HEK293T (cell line): Measurements from ENCODE around the gene ZSCAN25.

ENCODE experiments used
- CTCF ChIA-PET: fragments of 350-600 bp; formaldehyde crosslinking; extraction: SDS; loops from one replicate; lab custom pipeline; 2021; ENCODE audit warnings: antibody characterized with exemption, inconsistent platforms; lab: Yijun Ruan, JAX
- POLR2A ChIA-PET: fragments of 350-600 bp; formaldehyde crosslinking; extraction: SDS; loops from one replicate; lab custom pipeline; 2020; ENCODE audit warnings: antibody characterized with exemption, inconsistent platforms; lab: Yijun Ruan, JAX
- DNase-seq: peaks from one replicate; pipeline ENCODE4 v3.0.0; 2012; ENCODE audit warnings: mixed read lengths; ENCODE audit errors: extremely low spot score
- ARNT ChIP-seq: fragments of 450-650 bp; IDR thresholded peaks from 2 replicates; pipeline ENCODE4 v1.6.1; 2017; ENCODE audit warnings: mild to moderate bottlenecking
- BHLHE40 ChIP-seq: fragments of 450-650 bp; IDR thresholded peaks from 2 replicates; pipeline ENCODE4 v1.6.1; 2016; ENCODE audit warnings: mild to moderate bottlenecking, moderate library complexity, borderline replicate concordance
- CTBP1 ChIP-seq: fragments of 450-650 bp; IDR thresholded peaks from 2 replicates; pipeline ENCODE4 v1.6.1; 2016; ENCODE audit warnings: borderline replicate concordance
- ELF4 ChIP-seq: fragments of 450-650 bp; IDR thresholded peaks from 2 replicates; pipeline ENCODE4 v1.6.1; 2017; ENCODE audit warnings: antibody characterized with exemption
- FOXA1 ChIP-seq: fragments of 450-650 bp; IDR thresholded peaks from 2 replicates; pipeline ENCODE4 v1.6.1; 2016; ENCODE audit warnings: mild to moderate bottlenecking
- FOXK2 ChIP-seq: fragments of 450-650 bp; IDR thresholded peaks from 2 replicates; pipeline ENCODE4 v1.6.1; 2016; ENCODE audit warnings: mild to moderate bottlenecking
- FOXM1 ChIP-seq: fragments of 450-650 bp; IDR thresholded peaks from 2 replicates; pipeline ENCODE4 v1.6.1; 2017; ENCODE audit warnings: mild to moderate bottlenecking, borderline replicate concordance
- HDGF ChIP-seq: fragments of 450-650 bp; IDR thresholded peaks from 2 replicates; pipeline ENCODE4 v1.6.1; 2017; ENCODE audit warnings: antibody characterized with exemption, borderline replicate concordance
- L3MBTL2 ChIP-seq: fragments of 450-650 bp; conservative IDR thresholded peaks from 2 replicates; pipeline ENCODE4 v1.6.1; 2016; ENCODE audit warnings: mild to moderate bottlenecking
- LEF1 ChIP-seq: fragments of 450-650 bp; IDR thresholded peaks from 2 replicates; pipeline ENCODE4 v1.6.1; 2017; ENCODE audit warnings: mild to moderate bottlenecking, borderline replicate concordance
- NFRKB ChIP-seq: fragments of 450-650 bp; IDR thresholded peaks from 2 replicates; pipeline ENCODE4 v1.6.1; 2016; ENCODE audit warnings: mild to moderate bottlenecking, moderate library complexity
- PKNOX1 ChIP-seq: fragments of 450-650 bp; IDR thresholded peaks from 2 replicates; pipeline ENCODE4 v1.6.1; 2016
- SP1 ChIP-seq: fragments of 450-650 bp; IDR thresholded peaks from 2 replicates; pipeline ENCODE4 v1.6.1; 2017
- SUZ12 ChIP-seq: fragments of 450-650 bp; IDR thresholded peaks from 2 replicates; pipeline ENCODE4 v1.6.1; 2016; ENCODE audit warnings: mild to moderate bottlenecking
- TARDBP ChIP-seq: fragments of 450-650 bp; IDR thresholded peaks from 2 replicates; pipeline ENCODE4 v1.6.1; 2016
- ZNF384 ChIP-seq: fragments of 450-650 bp; IDR thresholded peaks from 2 replicates; pipeline ENCODE4 v1.6.1; 2016

The ZSCAN25 gene

GRCh38 chr7:99624484-99624883 lies 7.7 kb downstream of the ZSCAN25 start:
- DNase-seq, result no peak
- POLR2A ChIA-PET, result no interaction called here
- no peak for TF ChIP-seq SUZ12
- no peak for TF ChIP-seq FOXA1
- no peak for TF ChIP-seq CTBP1
- CTCF ChIA-PET, result no interaction called here

DNA sequence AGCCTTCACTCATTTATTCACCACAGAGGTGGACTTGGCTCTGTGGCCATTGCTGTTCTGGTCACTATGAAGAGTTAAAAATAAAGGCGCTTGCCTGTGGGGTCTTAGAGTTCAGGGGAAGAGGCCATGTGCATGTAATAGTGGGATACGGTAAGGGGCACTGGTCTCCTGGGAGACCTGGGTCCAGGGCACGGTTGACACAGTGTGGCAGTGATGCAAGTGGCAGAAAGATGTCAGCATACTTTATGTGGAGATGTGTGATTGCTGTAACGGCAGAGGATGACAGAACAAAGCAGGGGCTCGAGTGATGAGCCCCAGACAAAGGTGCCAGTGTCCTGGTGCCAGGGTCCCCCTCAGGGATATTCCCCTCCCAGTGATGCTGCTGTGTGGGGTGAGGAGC lies 8.6 kb downstream of the ZSCAN25 start:
- CTCF ChIA-PET, result no interaction called here
- TF ChIP-seq ZNF384 (no peak), SUZ12 (no peak), SP1 (no peak), ARNT (no peak), FOXM1 (no peak), LEF1 (no peak), FOXK2 (no peak), PKNOX1 (no peak), TARDBP (no peak), FOXA1 (no peak), NFRKB (no peak), ELF4 (no peak), L3MBTL2 (no peak), HDGF (no peak), BHLHE40 (no peak), CTBP1 (no peak)
- POLR2A ChIA-PET, result no interaction called here
- DNase-seq, result no peak

DNA sequence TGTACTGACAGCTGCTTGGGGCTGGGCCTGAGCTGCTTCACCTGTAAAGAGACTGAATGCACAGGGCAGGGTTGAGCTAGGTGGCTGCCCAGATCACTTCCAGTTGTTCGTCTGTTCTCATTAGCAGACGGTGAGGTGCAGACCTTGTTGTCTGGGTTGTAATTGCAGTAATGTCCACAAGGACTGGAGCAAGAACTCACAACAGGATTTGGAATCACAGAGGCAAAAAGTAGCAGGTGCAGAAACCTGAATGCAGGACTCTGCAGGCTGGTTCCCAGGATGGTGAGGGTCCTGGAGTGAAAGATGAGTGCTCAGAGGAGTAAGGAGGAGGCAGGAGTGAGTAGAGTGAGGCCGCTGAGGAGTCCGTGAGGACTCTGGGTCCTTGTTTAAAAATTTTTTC lies 9.2 kb downstream of the ZSCAN25 start:
- ChIA-PET POLR2A (interaction anchor here (0.6 kb wide), 1 partner anchor 112 kb away, joined by 3 read pairs; no protein-coding TSS in a partner anchor), CTCF (no interaction called here)
- DNase-seq, result no peak
- TF ChIP-seq FOXA1, result no peak
- no peak for TF ChIP-seq ZNF384
- TF ChIP-seq BHLHE40, result no peak
- TF ChIP-seq FOXK2, result no peak
- no peak for TF ChIP-seq HDGF
- TF ChIP-seq ELF4, result no peak
- TF ChIP-seq SUZ12, result no peak
- TF ChIP-seq NFRKB, result no peak
- no peak for TF ChIP-seq LEF1
- TF ChIP-seq SP1, result no peak
- no peak for TF ChIP-seq FOXM1
- TF ChIP-seq PKNOX1, result no peak
- no peak for TF ChIP-seq CTBP1

DNA sequence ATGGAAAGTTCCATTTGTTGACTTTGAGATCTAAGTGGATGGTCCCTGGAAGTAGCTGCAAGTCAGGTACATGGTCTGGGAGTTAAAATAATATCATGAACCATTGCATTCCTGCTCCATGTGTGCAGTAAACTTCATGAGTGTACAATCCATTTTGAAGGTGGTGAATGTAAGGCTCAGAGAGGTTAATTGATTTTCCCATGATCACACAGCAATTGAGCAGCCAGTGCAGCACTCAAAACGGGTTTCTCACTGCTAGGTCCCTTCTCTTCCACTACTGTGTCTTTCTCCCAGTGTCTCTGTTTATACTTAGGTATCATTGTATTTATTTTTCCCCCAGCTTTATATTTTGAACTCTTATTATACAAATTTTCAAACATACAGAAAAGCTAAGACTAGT lies 9.9 kb downstream of the ZSCAN25 start:
- no peak for TF ChIP-seq HDGF
- no peak for TF ChIP-seq SUZ12
- TF ChIP-seq LEF1, result no peak
- no peak for TF ChIP-seq ELF4
- TF ChIP-seq L3MBTL2, result no peak
- TF ChIP-seq BHLHE40, result no peak
- TF ChIP-seq ZNF384, result no peak
- no peak for TF ChIP-seq FOXA1
- TF ChIP-seq SP1, result no peak
- TF ChIP-seq FOXM1, result no peak
- no peak for TF ChIP-seq TARDBP
- no peak for TF ChIP-seq PKNOX1
- TF ChIP-seq CTBP1, result no peak
- TF ChIP-seq ARNT, result no peak
- no peak for TF ChIP-seq FOXK2
- ChIA-PET CTCF (no interaction called here), POLR2A (interaction anchor here (0.6 to 1.0 kb wide), 2 partner anchors 10 to 112 kb away, joined by 3 to 4 read pairs; partner anchors contain the start of gene ZSCAN25)
- DNase-seq, result no peak

DNA sequence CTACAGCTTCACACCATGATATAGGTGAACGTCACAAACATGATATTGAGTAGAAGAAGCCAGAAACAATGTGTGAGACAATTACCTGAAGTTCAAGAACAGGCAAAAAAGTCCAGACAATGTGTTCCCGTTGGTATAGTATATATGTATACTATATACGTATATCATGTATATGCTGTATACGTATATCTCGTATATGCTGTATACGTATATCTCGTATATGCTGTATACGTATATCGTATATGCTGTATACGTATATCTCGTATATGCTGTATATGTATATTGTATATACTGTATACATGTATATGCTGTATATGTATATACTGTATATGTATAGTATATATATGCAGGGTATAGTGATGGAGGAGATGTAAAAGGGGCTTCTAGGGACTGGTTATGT lies 10.8 kb downstream of the ZSCAN25 start:
- ChIA-PET POLR2A (interaction anchor here (1.0 kb wide), 1 partner anchor 11 kb away, joined by 4 read pairs; the partner anchor contains the start of gene ZSCAN25), CTCF (no interaction called here)
- no peak for DNase-seq
- TF ChIP-seq NFRKB (no peak), TARDBP (no peak), SUZ12 (no peak), FOXK2 (no peak), FOXA1 (no peak), CTBP1 (no peak), HDGF (no peak), SP1 (no peak), PKNOX1 (no peak), ZNF384 (no peak), L3MBTL2 (no peak), FOXM1 (no peak), BHLHE40 (no peak), ARNT (no peak), ELF4 (no peak), LEF1 (no peak)
